A673 (cell line): ENCODE measurements around the gene LCK. TPM values are rescaled to one million over a fixed set of nuclear protein-coding genes. Genes with fewer than 3 reads are reported as not detected.

ENCODE experiments used
- BruUV-seq: library from RNA; stranded (reverse); fragments of 400-500 nt; replicated peaks from 2 replicates; lab custom pipeline; 2021; lab: Mats Ljungman, UMichigan
- CTCF ChIA-PET: fragments of 300-600 bp; sonication (Branson Sonifier 250); formaldehyde crosslinking; loops from one replicate; lab custom pipeline; 2022; ENCODE audit warnings: antibody characterized with exemption; lab: Charles Lee
- POLR2A ChIA-PET: fragments of 300-600 bp; sonication (Branson Sonifier 250); formaldehyde crosslinking; loops from one replicate; lab custom pipeline; 2022; ENCODE audit warnings: antibody characterized with exemption; ENCODE audit not compliant: low non-redundant PET; lab: Charles Lee
- DNase-seq: peaks from one replicate; pipeline ENCODE4 v3.0.0-alpha.2; 2015; ENCODE audit warnings: low spot score
- H3K27ac ChIP-seq: fragments of 200-600 bp; sonication (generic); 2 replicates; pipeline ENCODE4 v1.5.1; 2016; ENCODE audit warnings: mixed run types, low read depth, mild to moderate bottlenecking, mixed read lengths, antibody characterized with exemption, low read length; ENCODE audit not compliant: poor library complexity, severe bottlenecking
- H3K27me3 ChIP-seq: fragments of 200-600 bp; sonication (generic); replicated peaks from 2 replicates; pipeline ENCODE4 v1.6.1; 2017; ENCODE audit warnings: mixed run types, low read depth, mild to moderate bottlenecking, mixed read lengths, antibody characterized with exemption, low read length; ENCODE audit not compliant: insufficient read depth, poor library complexity
- H3K36me3 ChIP-seq: fragments of 200-600 bp; sonication (generic); 2 replicates; pipeline ENCODE4 v1.6.1; 2016; ENCODE audit warnings: mixed run types, mild to moderate bottlenecking, mixed read lengths, antibody characterized with exemption, low read length; ENCODE audit not compliant: insufficient read depth, poor library complexity, severe bottlenecking
- H3K4me1 ChIP-seq: fragments of 200-600 bp; sonication (generic); 2 replicates; pipeline ENCODE4 v1.6.1; 2017; ENCODE audit warnings: mixed run types, mild to moderate bottlenecking, mixed read lengths, antibody characterized with exemption, low read length; ENCODE audit not compliant: insufficient read depth, poor library complexity, severe bottlenecking
- H3K4me3 ChIP-seq: fragments of 200-600 bp; sonication (generic); 2 replicates; pipeline ENCODE4 v1.5.1; 2016; ENCODE audit warnings: low read depth, mixed run types, mild to moderate bottlenecking, mixed read lengths, low read length; ENCODE audit not compliant: poor library complexity, severe bottlenecking
- H3K9me3 ChIP-seq: fragments of 200-600 bp; sonication (generic); 2 replicates; pipeline ENCODE4 v1.6.1; 2016; ENCODE audit warnings: mixed run types, low read depth, mild to moderate bottlenecking, mixed read lengths, antibody characterized with exemption, low read length; ENCODE audit not compliant: poor library complexity, severe bottlenecking
- CTCF ChIP-seq: fragments of 300-800, 200-600 bp; sonication (generic); conservative IDR thresholded peaks from 2 replicates; pipeline ENCODE4 v1.5.1; 2017; ENCODE audit warnings: low read depth, mild to moderate bottlenecking, antibody characterized with exemption, low read length, moderate library complexity, mixed read lengths
- EZH2 ChIP-seq: fragments of 200-600 bp; sonication (generic); IDR thresholded peaks from 2 replicates; pipeline ENCODE4 v1.6.1; 2017; ENCODE audit warnings: borderline replicate concordance, low read depth, mild to moderate bottlenecking, mixed read lengths, antibody characterized with exemption, low read length; ENCODE audit not compliant: poor library complexity, severe bottlenecking
- intact Hi-C: fragments of 100-400 bp; cut with micrococcal nuclease; formaldehyde crosslinking; loops from one replicate; pipeline ENCODE4 v1.10.0; 2022; ENCODE audit not compliant: unreplicated experiment
- total RNA-seq: library from RNA; stranded (reverse); gene quantifications from 2 replicates; pipeline ENCODE4 v1.2.3, GENCODE V29; 2021

LCK gene
- total RNA-seq, 1 experiment from 2014 or later: not detected

GRCh38 chr1:32224285-32224684, 26.8 kb upstream of the LCK start:
- ChIA-PET POLR2A (no interaction called here), CTCF (no interaction called here)
- H3K27ac ChIP-seq: no peak overlapping the region
- H3K36me3 ChIP-seq: peaks cover 49% of the 10 kb centered on the region
- DNase-seq: no peak
- H3K9me3 ChIP-seq: no peaks in the 10 kb centered on the region
- H3K4me1 ChIP-seq: peaks cover 17% of the 10 kb centered on the region
- H3K4me3 ChIP-seq: no peak overlapping the region
- no peaks in the 10 kb centered on the region for H3K27me3 ChIP-seq
- TF ChIP-seq EZH2 (no peak), CTCF (no peak)
- intact Hi-C loops: loop anchor here (10.0 kb wide), 1 partner anchor 111 kb away; the partner anchor contains the start of gene MARCKSL1
- BruUV-seq: no TSS peak

- intact Hi-C loops: loop anchor here (10.0 kb wide), 1 partner anchor 106 kb away; the partner anchor contains the start of gene MARCKSL1
- BruUV-seq: no TSS peak
- H3K9me3 ChIP-seq: no peaks in the 10 kb centered on the region
- no peaks in the 10 kb centered on the region for H3K27me3 ChIP-seq
- ChIA-PET POLR2A (no interaction called here), CTCF (interaction anchor here (0.6 kb wide), 1 partner anchor 18 kb away, joined by 6 read pairs; no protein-coding TSS in a partner anchor)
- no peak overlapping the region for H3K27ac ChIP-seq
- TF ChIP-seq CTCF (no peak), EZH2 (no peak)
- no peak for DNase-seq
- H3K4me3 ChIP-seq: no peak overlapping the region
- H3K36me3 ChIP-seq: peaks cover 67% of the 10 kb centered on the region
- H3K4me1 ChIP-seq: no peaks in the 10 kb centered on the region
Observed at GRCh38 chr1:32228771-32229170, 22.3 kb upstream of the LCK start.

- no peaks in the 10 kb centered on the region for H3K9me3 ChIP-seq
- H3K4me3 ChIP-seq: no peak overlapping the region
- ChIA-PET CTCF (no interaction called here), POLR2A (no interaction called here)
- peaks cover 45% of the 10 kb centered on the region for H3K36me3 ChIP-seq
- H3K27ac ChIP-seq: peak overlapping the region; percentile 21
- no peaks in the 10 kb centered on the region for H3K4me1 ChIP-seq
- intact Hi-C loops: no loop called here
- TF ChIP-seq EZH2 (no peak), CTCF (no peak)
- H3K27me3 ChIP-seq: no peaks in the 10 kb centered on the region
- no peak for DNase-seq
- no TSS peak for BruUV-seq
Observed at GRCh38 chr1:32231843-32232432, 19.1 kb upstream of the LCK start.
